Smooth muscle cell (in vitro differentiated cells): ENCODE measurements around the gene ZNF491. TPM values are rescaled to one million over a fixed set of nuclear protein-coding genes. Genes with fewer than 3 reads are reported as not detected.

Experiments
- DNase-seq: peaks from one replicate; lab custom pipeline; 2025; ENCODE audit not compliant: unreplicated experiment; lab: John Stamatoyannopoulos, UW
- H2AFZ ChIP-seq: fragments of 200-600 bp; sonication (generic); 2 replicates; pipeline ENCODE4 v1.6.0; 2016; ENCODE audit warnings: antibody characterized with exemption, low read depth, mild to moderate bottlenecking
- H3F3A ChIP-seq: fragments of 200-600 bp; sonication (generic); 2 replicates; pipeline ENCODE4 v1.6.0; 2017; ENCODE audit warnings: antibody characterized with exemption, low read depth
- H3K27ac ChIP-seq: fragments of 200-600 bp; sonication (generic); 2 replicates; pipeline ENCODE4 v1.5.1; 2016; ENCODE audit warnings: low read depth, mild to moderate bottlenecking
- H3K27me3 ChIP-seq: fragments of 200-600 bp; sonication (generic); 2 replicates; pipeline ENCODE4 v1.6.1; 2016; ENCODE audit warnings: low read depth, mild to moderate bottlenecking
- H3K36me3 ChIP-seq: fragments of 200-600 bp; sonication (generic); 2 replicates; pipeline ENCODE4 v1.5.1; 2016; ENCODE audit warnings: low read depth
- H3K4me1 ChIP-seq: fragments of 200-600 bp; sonication (generic); 2 replicates; pipeline ENCODE4 v1.5.1; 2016; ENCODE audit warnings: low read depth
- H3K4me2 ChIP-seq: fragments of 200-600 bp; sonication (generic); 2 replicates; pipeline ENCODE4 v1.6.0; 2016; ENCODE audit warnings: mild to moderate bottlenecking
- H3K4me3 ChIP-seq: fragments of 200-600 bp; sonication (generic); 2 replicates; pipeline ENCODE4 v1.5.1; 2016; ENCODE audit warnings: mild to moderate bottlenecking
- H3K79me2 ChIP-seq: fragments of 200-600 bp; sonication (generic); 2 replicates; pipeline ENCODE4 v1.6.0; 2016; ENCODE audit warnings: low read depth, mild to moderate bottlenecking
- H3K9ac ChIP-seq: fragments of 200-600 bp; sonication (generic); 2 replicates; pipeline ENCODE4 v1.6.0; 2016; ENCODE audit warnings: low read depth
- H3K9me3 ChIP-seq: fragments of 200-600 bp; sonication (generic); replicated peaks from 2 replicates; pipeline ENCODE4 v1.5.1; 2016; ENCODE audit warnings: low read depth
- H4K20me1 ChIP-seq: fragments of 200-600 bp; sonication (generic); 2 replicates; pipeline ENCODE4 v1.6.0; 2016; ENCODE audit warnings: low read depth
- CTCF ChIP-seq: fragments of 200-600 bp; sonication (generic); IDR thresholded peaks from 2 replicates; pipeline ENCODE4 v1.5.1; 2017; ENCODE audit warnings: borderline replicate concordance, mild to moderate bottlenecking, antibody characterized with exemption; ENCODE audit not compliant: insufficient read depth, poor library complexity, severe bottlenecking
- WGBS: methylation state at CpG from one replicate; pipeline ENCODE4 v1.1.7; 2016; ENCODE audit warnings: low lambda C conversion rate; 5-methylcytosine and 5-hydroxymethylcytosine counted together
- polyA plus RNA-seq: library from polyadenylated mRNA; unstranded; fragments of >200 nt; fragmentation: Nextera tagmentation; extraction: Ambion mirVana; gene quantifications from 2 replicates; pipeline ENCODE4 v1.2.1, GENCODE V29; 2016
- total RNA-seq: library from RNA; depleted of rRNA; stranded (reverse); fragments of >200 nt; gene quantifications from 2 replicates; pipeline ENCODE4 v1.2.3, GENCODE V29; 2014

ZNF491 gene
- total and polyA plus RNA-seq, 2 experiments from 2014 or later = 1.1 to 6.1 TPM

GRCh38 chr19:11792942-11793341, 5.4 kb upstream of the ZNF491 start:
- Histone ChIP-seq H3K4me3 (no peak overlapping the region), H3K79me2 (no peaks in the 10 kb centered on the region), H3K9me3 (no peaks in the 10 kb centered on the region), H3K4me1 (no peaks in the 10 kb centered on the region), H3K4me2 (no peak overlapping the region), H3K36me3 (no peaks in the 10 kb centered on the region), H3K27ac (no peak overlapping the region), H2AFZ (no peak overlapping the region), H3F3A (no peaks in the 10 kb centered on the region), H4K20me1 (no peaks in the 10 kb centered on the region), H3K27me3 (no peaks in the 10 kb centered on the region), H3K9ac (no peak overlapping the region)
- TF ChIP-seq CTCF = no peak
- no peak for DNase-seq

GRCh38 chr19:11797491-11797890, 832 bp upstream of the ZNF491 start:
- Histone ChIP-seq H3K79me2 (no peaks in the 10 kb centered on the region), H3K9me3 (peaks cover 2% of the 10 kb centered on the region), H3K36me3 (no peaks in the 10 kb centered on the region), H3K4me3 (peak overlapping the region; percentile 75), H2AFZ (no peak overlapping the region), H3K27me3 (no peaks in the 10 kb centered on the region), H3K27ac (no peak overlapping the region), H3F3A (no peaks in the 10 kb centered on the region), H3K4me2 (peak overlapping the region; percentile 95), H3K9ac (no peak overlapping the region), H4K20me1 (no peaks in the 10 kb centered on the region), H3K4me1 (peaks cover 3% of the 10 kb centered on the region)
- 12% methylated on average over 8 of the region's 8 CpGs for WGBS
- DNase-seq = no peak
- TF ChIP-seq CTCF = peak; percentile 80

GRCh38 chr19:11806354-11807098, 8.2 kb downstream of the ZNF491 start:
- DNase-seq = no peak
- Histone ChIP-seq H3F3A (no peaks in the 10 kb centered on the region), H3K4me1 (no peaks in the 10 kb centered on the region), H3K4me2 (no peak overlapping the region), H3K79me2 (no peaks in the 10 kb centered on the region), H3K9ac (no peak overlapping the region), H3K27me3 (no peaks in the 10 kb centered on the region), H3K36me3 (peaks cover 44% of the 10 kb centered on the region), H4K20me1 (no peaks in the 10 kb centered on the region), H3K4me3 (no peak overlapping the region), H3K9me3 (peaks cover 32% of the 10 kb centered on the region), H3K27ac (no peak overlapping the region), H2AFZ (no peak overlapping the region)
- no peak for TF ChIP-seq CTCF
- 91% methylated on average over 11 of the region's 11 CpGs for WGBS

GRCh38 chr19:11807099-11807380, 8.7 kb downstream of the ZNF491 start:
- 94% methylated on average over 2 of the region's 2 CpGs for WGBS
- Histone ChIP-seq H3K4me2 (no peak overlapping the region), H3K9me3 (peaks cover 32% of the 10 kb centered on the region), H3K79me2 (no peaks in the 10 kb centered on the region), H2AFZ (no peak overlapping the region), H3K4me3 (no peak overlapping the region), H3F3A (no peaks in the 10 kb centered on the region), H3K4me1 (no peaks in the 10 kb centered on the region), H3K27ac (no peak overlapping the region), H4K20me1 (no peaks in the 10 kb centered on the region), H3K27me3 (no peaks in the 10 kb centered on the region), H3K9ac (no peak overlapping the region), H3K36me3 (peaks cover 44% of the 10 kb centered on the region)
- no peak for TF ChIP-seq CTCF
- no peak for DNase-seq
